GM06990 (cell line): Measurements from ENCODE around the gene DERA.

Source experiments
- DNase-seq: peaks from one replicate; pipeline ENCODE4 v3.0.0-alpha.2; 2011; ENCODE audit not compliant: insufficient read length; ENCODE audit errors: extremely low read depth
- H3K27me3 ChIP-seq: replicated peaks from 2 replicates; pipeline ENCODE4 v1.6.0; 2011; ENCODE audit warnings: low read length; ENCODE audit not compliant: control insufficient read depth, insufficient read depth
- H3K36me3 ChIP-seq: 2 replicates; pipeline ENCODE4 v1.5.1; 2011; ENCODE audit warnings: low read length; ENCODE audit not compliant: control insufficient read depth, insufficient read depth
- H3K4me3 ChIP-seq: replicated peaks from 2 replicates; pipeline ENCODE4 v1.5.1; 2011; ENCODE audit warnings: low read depth, mild to moderate bottlenecking, control low read depth, low read length
- CTCF ChIP-seq: IDR thresholded peaks from 2 replicates; pipeline ENCODE4 v1.5.1; 2011; ENCODE audit warnings: low read length, control low read depth, mild to moderate bottlenecking, inconsistent platforms; ENCODE audit not compliant: insufficient read depth, poor library complexity, severe bottlenecking

DERA gene

DNA sequence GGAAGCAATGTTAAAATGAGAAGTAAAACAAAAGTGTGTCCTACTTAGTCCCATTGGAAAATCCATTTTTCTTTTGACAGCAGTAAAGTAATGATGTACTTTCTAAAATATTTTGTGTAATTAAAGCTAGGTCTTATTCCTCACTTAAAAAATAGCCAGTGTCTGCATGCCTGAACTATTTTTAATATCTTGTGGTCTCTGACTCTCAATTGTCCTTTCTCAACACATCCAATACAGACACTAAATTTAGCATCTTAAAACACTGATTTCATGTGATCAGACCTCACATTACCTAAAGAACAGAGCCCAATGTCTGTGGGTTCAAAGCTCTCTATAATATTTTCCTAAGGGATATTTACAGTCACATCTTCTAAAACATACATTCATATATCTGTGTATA is 108.0 kb downstream of the DERA start:
- DNase-seq: no peak
- Histone ChIP-seq H3K4me3 (no peak overlapping the region), H3K36me3 (no peaks in the 10 kb centered on the region), H3K27me3 (no peaks in the 10 kb centered on the region)
- no peak for TF ChIP-seq CTCF

DNA sequence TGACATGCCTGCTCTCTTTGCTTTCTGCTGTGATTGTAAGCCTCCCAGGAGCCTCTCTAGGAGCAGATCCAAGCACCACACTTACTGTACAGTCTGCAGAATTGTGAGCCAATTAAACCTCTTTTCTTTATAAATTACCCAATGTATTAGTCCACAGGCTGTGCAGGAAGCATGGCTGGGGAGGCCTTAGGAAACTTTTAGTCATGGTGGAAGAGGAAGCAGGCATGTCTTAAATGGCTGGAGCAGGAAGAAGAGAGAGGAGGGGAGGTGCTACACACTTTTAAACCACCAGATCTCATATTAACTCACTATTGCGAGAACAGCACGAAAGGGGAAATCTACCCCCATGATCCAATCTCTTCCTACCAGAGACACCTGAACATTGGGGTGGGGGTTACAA is 108.9 kb downstream of the DERA start:
- H3K4me3 ChIP-seq: no peak overlapping the region
- H3K36me3 ChIP-seq: no peaks in the 10 kb centered on the region
- no peak for DNase-seq
- no peaks in the 10 kb centered on the region for H3K27me3 ChIP-seq
- TF ChIP-seq CTCF: no peak

DNA sequence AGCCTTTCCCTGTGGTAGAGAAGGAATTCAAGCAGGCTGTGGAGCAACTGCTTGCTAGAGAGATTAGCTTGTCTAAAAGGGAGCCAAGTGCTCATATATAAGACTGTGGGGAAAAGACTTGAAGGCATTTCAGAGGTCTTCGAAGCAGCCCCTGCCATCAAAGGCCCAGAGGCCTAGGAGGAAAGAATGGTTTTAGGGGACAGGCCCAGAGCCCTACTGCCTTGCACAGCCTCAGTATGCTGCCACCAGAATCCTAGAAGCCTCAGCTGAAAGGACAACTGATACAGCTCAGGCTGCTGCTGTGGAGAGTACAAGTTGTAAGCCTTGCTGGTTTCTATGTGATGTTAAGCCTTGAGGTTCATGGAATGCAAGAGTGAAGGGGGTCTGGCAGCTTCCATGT is 109.9 kb downstream of the DERA start:
- H3K36me3 ChIP-seq: no peaks in the 10 kb centered on the region
- no peak for TF ChIP-seq CTCF
- H3K27me3 ChIP-seq: no peaks in the 10 kb centered on the region
- DNase-seq: no peak
- no peak overlapping the region for H3K4me3 ChIP-seq

GRCh38 chr12:16021676-16022075 is 110.5 kb downstream of the DERA start:
- no peaks in the 10 kb centered on the region for H3K36me3 ChIP-seq

DNA sequence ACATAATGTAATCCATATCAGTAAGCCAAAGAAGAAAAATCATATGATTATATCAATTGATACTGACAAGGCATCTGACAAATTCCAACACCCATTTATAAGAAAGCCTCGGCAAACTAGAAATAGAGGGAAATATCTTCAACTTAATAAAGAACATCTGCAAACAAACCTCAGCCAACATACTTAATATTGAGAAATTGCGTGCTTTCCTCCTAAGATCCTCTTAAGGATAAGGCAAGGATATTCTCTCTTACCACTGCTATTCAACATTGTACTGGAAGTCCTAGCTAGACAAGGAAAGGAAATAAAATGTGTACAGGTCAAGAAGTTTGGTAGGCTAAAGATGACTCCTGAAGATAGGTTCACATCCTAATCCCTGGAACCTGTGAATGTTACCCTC is 115.9 kb downstream of the DERA start:
- DNase-seq: no peak
- Histone ChIP-seq H3K4me3 (no peak overlapping the region), H3K27me3 (no peaks in the 10 kb centered on the region), H3K36me3 (no peaks in the 10 kb centered on the region)
- TF ChIP-seq CTCF: no peak

More at GRCh38 chr12:16021676-16022075, 110.5 kb downstream of the DERA start:
- Histone ChIP-seq H3K4me3 (no peak overlapping the region), H3K27me3 (no peaks in the 10 kb centered on the region)
- TF ChIP-seq CTCF: no peak
- DNase-seq: no peak

DNA sequence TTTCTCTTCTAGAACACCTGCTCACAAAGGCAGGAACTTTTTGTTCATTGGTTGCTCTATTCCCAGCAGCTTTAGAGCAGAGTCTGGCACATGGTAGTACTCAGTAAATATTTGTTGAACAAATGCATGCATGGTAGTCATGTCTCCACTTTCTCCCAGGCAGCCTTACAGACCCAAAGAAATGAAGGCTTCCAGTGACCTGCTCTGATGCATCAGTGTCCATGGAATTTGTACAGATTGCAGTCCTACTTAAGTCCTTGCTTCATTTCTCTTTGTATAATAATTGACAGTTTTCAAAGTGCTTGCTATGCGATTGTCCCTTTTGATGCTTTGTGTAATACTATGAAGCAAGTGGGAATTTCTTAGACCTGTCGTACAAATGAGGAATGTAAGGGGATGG is 119.6 kb downstream of the DERA start:
- Histone ChIP-seq H3K36me3 (no peaks in the 10 kb centered on the region), H3K27me3 (no peaks in the 10 kb centered on the region)
- no peak for DNase-seq

More for the DNA sequence above, 119.6 kb downstream of the DERA start:
- no peak for TF ChIP-seq CTCF
- no peak overlapping the region for H3K4me3 ChIP-seq
